ENCODE results near the gene FMN1.

- TF ChIP-seq CTCF (IDR thresholded peaks at IDR 0.05) (no peak), POLR2A (IDR thresholded peaks at IDR 0.05) (no peak)
Measured at GRCh38 chr15:33204087-33204486, 9.6 kb upstream of the FMN1 start.
